ENCODE data around the gene COQ4.
A peak's percentile ranks its signal among the peaks of the same experiment; 100 is the strongest.

Gene COQ4

GRCh38 chr9:128342971-128343680, 20.5 kb downstream of the COQ4 start:
- DNase-seq, result no peak

DNA sequence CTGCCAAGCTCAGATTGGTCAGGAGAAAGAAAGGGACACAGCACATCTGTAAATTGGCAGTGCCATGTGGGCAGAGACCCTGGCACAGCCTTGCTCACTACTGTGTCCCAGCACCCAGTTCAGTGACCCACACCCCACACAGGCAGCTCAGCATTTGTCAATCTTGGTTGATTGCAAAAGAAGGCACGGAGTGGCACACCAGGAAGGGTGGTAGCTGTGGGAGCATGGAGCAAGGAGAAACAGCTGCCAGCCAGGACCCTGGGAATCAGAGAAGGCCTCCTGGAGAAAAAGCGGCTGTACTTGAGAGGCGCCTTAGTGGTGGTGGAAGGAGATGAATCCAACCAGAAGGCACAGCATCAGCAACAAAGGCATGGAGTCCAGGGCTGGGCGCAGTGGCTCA, 21.2 kb downstream of the COQ4 start:
- DNase-seq, result no peak

DNA sequence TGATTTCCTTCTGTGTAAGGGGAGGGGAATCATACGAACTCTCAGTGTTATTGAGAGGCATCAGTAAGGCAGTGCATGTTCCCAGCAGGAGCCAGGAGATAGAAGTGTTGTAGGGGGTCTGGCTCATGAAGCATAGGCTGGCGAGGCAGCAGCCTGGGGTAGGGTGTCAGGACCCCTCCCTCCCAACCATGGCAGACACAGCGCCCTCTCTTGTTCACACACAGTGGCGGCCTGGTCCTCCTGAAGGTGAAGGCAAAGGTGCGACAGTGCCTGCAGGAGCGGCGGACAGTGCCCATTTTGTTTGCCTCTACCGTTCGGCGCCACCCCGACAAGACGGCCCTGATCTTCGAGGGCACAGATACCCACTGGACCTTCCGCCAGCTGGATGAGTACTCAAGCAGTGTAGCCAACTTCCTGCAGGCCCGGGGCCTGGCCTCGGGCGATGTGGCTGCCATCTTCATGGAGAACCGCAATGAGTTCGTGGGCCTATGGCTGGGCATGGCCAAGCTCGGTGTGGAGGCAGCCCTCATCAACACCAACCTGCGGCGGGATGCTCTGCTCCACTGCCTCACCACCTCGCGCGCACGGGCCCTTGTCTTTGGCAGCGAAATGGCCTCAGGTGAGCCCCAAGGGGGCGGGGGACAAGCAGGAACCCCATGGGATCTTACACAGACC, 22.4 kb downstream of the COQ4 start:
- no peak for DNase-seq

- DNase-seq, result no peak
These were observed 26.5 kb downstream of the COQ4 start for GRCh38 chr9:128349125-128349524.

- no peak for DNase-seq
These were observed 27.1 kb downstream of the COQ4 start for GRCh38 chr9:128349772-128350171.

DNA sequence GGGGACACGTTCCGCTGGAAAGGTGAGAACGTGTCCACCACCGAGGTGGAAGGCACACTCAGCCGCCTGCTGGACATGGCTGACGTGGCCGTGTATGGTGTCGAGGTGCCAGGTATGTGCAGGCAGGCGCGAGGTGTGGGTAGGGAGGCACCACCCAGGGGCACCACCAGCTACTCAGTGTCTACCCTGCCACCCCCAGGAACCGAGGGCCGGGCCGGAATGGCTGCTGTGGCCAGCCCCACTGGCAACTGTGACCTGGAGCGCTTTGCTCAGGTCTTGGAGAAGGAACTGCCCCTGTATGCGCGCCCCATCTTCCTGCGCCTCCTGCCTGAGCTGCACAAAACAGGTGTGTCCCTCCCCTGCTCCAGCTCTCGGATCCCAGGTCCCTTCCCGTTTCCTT, 32.8 kb downstream of the COQ4 start:
- DNase-seq, result no peak

- DNase-seq, result no peak
These were observed 35.5 kb downstream of the COQ4 start for GRCh38 chr9:128358090-128358489.

- no peak for DNase-seq
These were observed 36.2 kb downstream of the COQ4 start for GRCh38 chr9:128358861-128359260.

GRCh38 chr9:128360826-128361225, 38.2 kb downstream of the COQ4 start:
- DNase-seq, result no peak

DNA sequence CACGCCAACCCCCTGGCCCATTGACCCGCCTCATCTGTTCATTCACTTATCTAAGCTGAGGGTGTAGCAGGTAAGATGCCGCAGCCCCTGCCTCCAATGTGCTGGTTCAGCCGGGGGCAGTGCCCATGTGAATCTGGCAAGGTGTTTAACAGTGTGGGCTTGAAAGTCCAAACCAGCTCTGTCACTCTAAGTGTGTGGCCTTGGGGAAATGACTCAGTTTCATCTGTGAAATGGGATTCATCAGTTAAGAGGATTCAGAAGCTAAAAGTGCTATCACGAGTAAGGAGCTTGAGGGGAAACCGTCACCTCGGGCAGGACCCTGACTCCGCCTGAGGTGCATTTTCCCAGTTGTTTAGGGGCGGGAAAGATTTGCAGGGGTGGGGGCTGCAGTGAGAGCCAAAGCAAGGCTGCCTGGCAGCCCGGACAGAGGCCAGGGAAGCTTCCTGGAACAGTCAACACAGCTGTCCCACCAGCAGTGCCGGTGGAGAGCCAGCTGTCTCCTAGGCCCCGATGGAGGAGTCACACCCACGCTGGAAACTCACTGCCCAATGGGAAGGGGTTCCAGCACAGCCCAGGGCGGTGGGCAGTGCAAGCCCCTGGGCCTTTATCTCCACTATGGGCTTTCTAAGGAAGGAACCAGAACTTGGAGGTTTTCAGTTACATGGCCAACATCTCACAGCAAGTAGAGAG, 38.8 kb downstream of the COQ4 start:
- no peak for DNase-seq

- DNase-seq, result peak; percentile 89
These were observed 39.5 kb downstream of the COQ4 start for GRCh38 chr9:128361986-128362646.

DNA sequence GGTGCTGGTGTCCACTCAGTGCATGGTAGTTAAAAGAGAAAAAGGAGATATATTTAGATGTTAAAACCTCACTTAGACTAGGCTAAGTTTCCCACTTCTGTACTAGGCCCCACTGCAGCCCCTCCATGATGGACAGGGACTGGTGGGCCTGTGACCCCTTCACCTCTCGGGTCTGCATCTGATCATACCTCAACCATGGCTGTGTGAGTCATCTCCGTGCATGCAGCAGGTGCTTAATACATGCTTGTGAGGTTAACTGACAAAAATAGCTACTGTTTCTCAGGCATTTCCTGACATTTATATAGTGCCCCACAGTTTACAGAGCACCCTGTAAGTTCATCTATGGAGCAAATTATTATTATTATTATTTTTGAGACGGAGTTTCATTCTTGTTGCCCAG, 40.1 kb downstream of the COQ4 start:
- no peak for DNase-seq

- DNase-seq, result no peak
These were observed 42.9 kb downstream of the COQ4 start for GRCh38 chr9:128365525-128365924.

DNA sequence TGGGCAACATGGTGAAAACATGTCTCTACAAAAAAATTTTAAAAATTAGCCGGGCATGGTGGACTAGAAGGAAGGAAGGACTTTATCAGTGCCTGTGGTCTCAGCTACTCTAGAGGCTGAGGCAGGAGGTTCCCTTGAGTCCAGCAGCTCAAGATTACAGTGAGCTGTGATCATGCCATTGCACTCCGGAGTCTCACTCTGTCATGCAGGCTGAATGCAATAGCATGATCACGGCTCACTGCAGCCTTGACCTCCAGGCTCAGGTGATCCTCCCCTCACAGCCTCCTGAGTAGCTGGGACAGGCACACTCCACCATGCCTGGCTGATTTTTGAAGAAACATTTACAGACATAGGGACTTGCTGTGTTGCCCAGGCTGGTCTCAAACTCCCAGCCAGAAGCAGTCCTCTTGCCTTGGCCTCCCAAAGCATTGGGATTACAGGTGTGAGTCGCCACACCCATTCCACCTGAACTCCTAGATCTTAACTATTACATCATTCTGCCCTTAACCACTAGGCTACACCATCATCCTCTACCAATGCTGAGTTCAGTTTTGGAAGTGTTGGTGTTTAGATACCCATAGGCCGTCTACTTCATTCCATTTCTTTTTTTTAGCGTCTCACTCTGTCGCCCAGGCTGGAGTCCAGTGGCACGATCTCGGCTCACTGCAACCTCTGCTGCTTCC, 46.5 kb downstream of the COQ4 start:
- no peak for DNase-seq

DNA sequence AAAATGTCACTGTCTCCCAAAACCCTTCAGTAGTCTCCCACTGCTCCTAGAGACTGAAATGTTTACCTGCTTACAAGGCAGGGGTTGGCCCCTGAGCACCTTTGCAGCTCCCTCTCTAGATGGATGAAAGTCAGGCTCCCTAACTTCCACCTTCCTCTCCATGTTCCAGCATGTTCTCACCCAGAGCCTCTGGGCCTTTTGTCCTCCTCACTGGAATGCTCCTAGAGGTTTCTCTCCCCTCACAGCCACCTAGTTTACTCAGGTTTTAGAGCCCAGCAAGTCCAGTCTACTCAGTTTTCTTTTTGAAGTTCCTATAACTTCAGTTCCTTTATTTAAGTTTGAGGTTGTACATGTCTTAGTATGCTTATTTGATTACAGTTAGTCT, 47.7 kb downstream of the COQ4 start:
- no peak for DNase-seq

DNA sequence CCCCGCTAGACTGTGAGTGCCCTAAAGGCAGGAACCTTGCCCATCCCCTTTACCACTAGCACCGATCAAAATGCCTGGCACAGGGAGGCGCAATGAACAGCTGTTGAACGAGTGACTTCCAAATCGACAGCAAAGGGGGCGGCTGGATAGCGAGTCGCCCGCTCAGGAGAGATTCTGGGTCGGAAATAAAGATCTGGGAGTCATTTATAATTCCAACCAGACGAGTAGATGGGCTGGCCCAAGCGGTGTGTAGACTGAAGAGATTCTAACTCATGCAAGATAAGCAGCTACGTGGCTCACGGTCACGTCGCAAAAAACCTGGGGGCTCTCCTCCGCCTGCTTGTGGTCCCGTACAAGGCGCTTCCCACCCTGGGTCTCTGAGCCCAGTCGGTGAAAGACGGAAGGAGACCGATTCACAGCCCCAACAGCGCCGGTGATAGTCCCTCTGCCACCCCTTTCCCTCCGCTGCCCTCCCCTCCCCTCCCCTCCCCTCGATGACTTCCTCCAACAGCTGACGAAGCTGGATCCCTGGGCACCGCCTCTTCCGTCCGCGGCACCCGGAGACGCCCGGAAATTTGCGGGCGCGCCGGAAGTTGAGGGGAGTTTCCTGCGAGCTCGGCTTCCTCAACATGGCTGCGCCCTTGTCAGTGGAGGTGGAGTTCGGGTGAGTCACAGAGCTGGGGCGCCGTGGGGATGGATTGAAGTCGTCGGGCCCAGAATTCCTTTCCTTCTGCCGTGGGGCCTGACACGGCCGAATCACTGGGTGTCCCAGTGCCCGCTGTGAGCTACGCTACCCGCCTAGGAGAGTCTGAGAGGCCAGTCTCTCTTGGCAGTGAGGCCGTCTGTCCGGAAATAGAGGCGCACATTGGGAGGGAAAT, 48.4 kb downstream of the COQ4 start, which contains the start of gene URM1:
Gene URM1, plus strand, starts transcription at position 623 of the 878 bp plus-strand sequence. Its CDS starts 7 bp downstream, at position 630.
- DNase-seq, result peak; percentile 94

DNA sequence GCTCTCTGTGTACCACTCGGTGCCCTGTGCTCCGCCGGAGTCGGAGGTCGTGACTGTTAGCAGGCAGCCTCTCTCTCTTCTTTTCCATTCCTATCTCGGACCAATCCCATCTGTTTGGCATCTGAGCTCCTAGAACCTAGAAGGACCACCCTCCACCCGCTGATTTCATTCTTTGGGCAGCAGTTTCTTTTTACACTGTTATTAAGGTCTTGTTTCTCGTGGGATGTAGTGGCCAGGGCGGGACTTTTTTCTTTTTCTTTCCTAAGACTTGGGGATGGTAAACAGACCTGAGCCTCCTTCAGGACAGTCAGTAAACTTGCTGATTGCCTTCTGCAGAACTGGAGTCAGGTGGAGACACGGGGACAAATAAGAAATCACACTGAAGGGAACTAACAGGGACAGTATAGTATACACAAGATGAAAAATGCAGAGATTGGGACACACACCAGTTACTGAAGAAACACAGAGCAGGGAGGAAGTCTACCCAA, 49.0 kb downstream of the COQ4 start:
- no peak for DNase-seq

- no peak for DNase-seq
These were observed 49.6 kb downstream of the COQ4 start for GRCh38 chr9:128372188-128372641.

- no peak for DNase-seq
These were observed 50.1 kb downstream of the COQ4 start for GRCh38 chr9:128372784-128373183.

DNA sequence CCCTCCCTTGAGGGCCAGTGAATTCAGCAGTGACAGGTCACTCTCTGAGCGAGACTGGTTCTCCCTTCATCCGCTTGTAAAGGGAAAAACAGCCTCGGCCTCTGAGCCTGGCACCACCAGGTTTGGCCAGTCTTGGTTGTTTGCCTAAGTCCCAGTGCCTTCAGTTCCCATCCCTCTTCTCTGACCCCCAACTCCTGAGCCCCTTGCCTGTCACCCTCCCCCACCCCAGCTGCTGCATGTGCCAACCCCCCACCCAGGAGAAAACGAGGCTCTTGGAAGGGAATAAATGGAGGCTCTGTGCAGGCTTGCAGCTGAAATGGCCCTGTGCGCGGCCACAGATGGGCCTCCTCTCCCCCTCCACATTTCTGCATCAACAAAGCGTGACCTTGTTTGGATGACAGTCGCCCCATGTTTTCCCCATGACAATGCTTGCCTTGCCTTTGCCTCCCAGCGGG, 51.6 kb downstream of the COQ4 start:
- DNase-seq, result no peak

- DNase-seq, result no peak
These were observed 53.2 kb downstream of the COQ4 start for GRCh38 chr9:128375865-128376264.
